ENCODE measurements around the gene MPDU1.

The MPDU1 gene

GRCh38 chr17:7634384-7634783, 50.7 kb downstream of the MPDU1 start:
- DNase-seq (ENCODE audit: low read depth, low spot score), result no peak
- H3K9ac ChIP-seq (ENCODE audit: insufficient read length), result no peak overlapping the region
- no peak overlapping the region for H3K27ac ChIP-seq
- H3K4me3 ChIP-seq, result no peak overlapping the region
- H3K9me3 ChIP-seq (ENCODE audit: low read depth, low read length), result no peaks in the 10 kb centered on the region
- TF ChIP-seq FOXP2 (optimal IDR thresholded peaks at IDR 0.05; ENCODE audit: control extremely low read depth, extremely low read length, insufficient read depth) (no peak), EZH2 (IDR thresholded peaks at IDR 0.05) (no peak), POLR2AphosphoS5 (IDR thresholded peaks at IDR 0.05; ENCODE audit: borderline replicate concordance, low read depth, low read length) (no peak)
- H3K36me3 ChIP-seq (ENCODE audit: insufficient read depth, low read length), result no peaks in the 10 kb centered on the region

GRCh38 chr17:7636163-7636562, 52.5 kb downstream of the MPDU1 start:
- no peak for DNase-seq (ENCODE audit: low read depth, low spot score)
- Histone ChIP-seq H3K36me3 (ENCODE audit: insufficient read depth, low read length) (no peaks in the 10 kb centered on the region), H3K4me3 (no peak overlapping the region), H3K9ac (ENCODE audit: insufficient read length) (no peak overlapping the region), H3K9me3 (ENCODE audit: low read depth, low read length) (no peaks in the 10 kb centered on the region), H3K27ac (no peak overlapping the region)
- TF ChIP-seq EZH2 (IDR thresholded peaks at IDR 0.05) (no peak), FOXP2 (optimal IDR thresholded peaks at IDR 0.05; ENCODE audit: control extremely low read depth, extremely low read length, insufficient read depth) (no peak), POLR2AphosphoS5 (IDR thresholded peaks at IDR 0.05; ENCODE audit: borderline replicate concordance, low read depth, low read length) (no peak)
